M059J (cell line): ENCODE data around the gene PROK2. TPM values are rescaled to one million over a fixed set of nuclear protein-coding genes. Genes with fewer than 3 reads are reported as not detected.
A peak's percentile ranks its signal among the peaks of the same experiment; 100 is the strongest.

Experiments used
- DNase-seq: peaks from one replicate; pipeline ENCODE4 v3.0.0-alpha.2; 2012; ENCODE audit warnings: low read depth
- total RNA-seq: library from RNA; depleted of rRNA; stranded (reverse); fragments of >200 nt; shearing (Covaris generic); gene quantifications from 2 replicates; pipeline ENCODE4 v1.2.3, GENCODE V29; 2014; rRNA removed

The PROK2 gene
- total RNA-seq, 1 experiment from 2014 or later: not detected

- DNase-seq: no peak
Measured at GRCh38 chr3:71742621-71743020, 42.3 kb downstream of the PROK2 start.

DNA sequence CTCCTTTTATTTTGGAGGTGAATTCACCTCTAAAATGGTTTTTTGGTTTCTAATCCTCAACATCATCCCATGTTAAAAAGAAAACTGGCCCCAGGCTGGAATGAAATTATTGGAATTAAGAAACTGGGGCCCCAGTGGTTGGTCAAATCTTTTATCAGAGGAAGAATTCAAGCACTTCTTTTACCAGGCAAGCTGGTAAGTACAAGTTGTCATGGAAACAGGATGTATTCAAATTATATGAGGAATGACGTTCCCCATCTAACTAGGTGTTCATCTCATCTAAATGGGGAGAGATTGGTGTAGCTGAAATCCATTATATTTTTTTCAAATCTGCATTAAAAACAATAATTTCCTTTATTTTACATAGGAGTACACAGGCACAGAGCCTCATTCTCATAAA is 50.1 kb downstream of the PROK2 start:
- DNase-seq: no peak

DNA sequence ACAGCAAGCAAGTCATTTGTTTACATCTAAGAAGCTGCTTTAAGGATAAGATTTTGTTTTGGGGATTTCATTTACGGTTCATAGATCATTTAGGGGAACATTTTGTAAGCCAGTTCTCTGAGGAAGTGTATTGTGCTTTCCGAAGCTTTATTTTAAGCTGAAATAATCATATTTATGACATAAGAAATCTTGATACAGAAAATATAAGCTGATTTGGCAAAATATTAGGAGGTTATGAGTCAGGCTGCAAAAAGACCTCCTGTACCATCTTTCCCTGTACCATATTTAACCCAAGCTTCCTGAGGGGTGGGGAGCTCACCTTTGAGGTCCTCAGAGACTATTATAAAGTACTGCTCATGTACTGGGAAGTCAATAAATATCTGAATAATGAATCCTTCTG is 51.6 kb downstream of the PROK2 start:
- DNase-seq: no peak

GRCh38 chr3:71732637-71733036 is 52.3 kb downstream of the PROK2 start:
- no peak for DNase-seq

DNA sequence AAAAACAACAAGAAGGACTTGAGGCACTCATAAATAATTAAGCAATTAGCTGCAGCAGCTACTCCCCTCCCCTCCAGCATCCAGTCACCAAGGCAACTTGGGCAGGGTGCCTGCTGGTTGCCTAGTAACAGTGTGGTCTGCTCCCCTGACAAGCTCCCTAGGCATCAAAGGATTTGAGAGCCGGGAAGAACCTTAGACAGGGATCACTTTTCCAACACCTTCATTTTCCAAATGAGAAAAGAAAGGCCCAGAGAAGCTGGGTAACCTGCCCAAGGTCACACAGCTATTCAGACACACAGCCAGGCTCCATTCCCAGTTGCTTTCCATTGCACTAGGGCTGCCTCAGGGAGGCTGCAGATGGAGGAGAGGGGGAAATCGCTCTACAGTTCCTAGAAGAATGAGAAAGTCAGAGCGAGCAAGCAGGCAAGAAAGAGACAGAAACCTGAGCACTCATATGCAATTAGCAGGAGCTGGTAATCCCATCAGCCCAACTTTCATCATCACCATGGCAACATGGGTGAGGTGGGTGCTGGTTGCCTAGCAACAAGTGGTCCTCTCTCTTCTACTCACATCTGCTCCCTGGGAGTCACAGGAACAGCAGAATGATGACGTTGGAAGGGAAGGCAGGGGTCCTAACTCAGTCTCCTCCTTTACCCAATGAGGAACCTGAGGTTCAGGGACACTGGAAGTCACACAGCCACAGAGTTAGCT is 56.2 kb downstream of the PROK2 start:
- DNase-seq: peak; percentile 10

GRCh38 chr3:71726146-71726545 is 58.8 kb downstream of the PROK2 start:
- DNase-seq: no peak

GRCh38 chr3:71725271-71725991 is 59.5 kb downstream of the PROK2 start, which contains the start of gene EIF4E3:
Gene EIF4E3 (minus strand): TSS chr3:71725402. CDS start chr3:71725367, 35 bp downstream.
- no peak for DNase-seq

DNA sequence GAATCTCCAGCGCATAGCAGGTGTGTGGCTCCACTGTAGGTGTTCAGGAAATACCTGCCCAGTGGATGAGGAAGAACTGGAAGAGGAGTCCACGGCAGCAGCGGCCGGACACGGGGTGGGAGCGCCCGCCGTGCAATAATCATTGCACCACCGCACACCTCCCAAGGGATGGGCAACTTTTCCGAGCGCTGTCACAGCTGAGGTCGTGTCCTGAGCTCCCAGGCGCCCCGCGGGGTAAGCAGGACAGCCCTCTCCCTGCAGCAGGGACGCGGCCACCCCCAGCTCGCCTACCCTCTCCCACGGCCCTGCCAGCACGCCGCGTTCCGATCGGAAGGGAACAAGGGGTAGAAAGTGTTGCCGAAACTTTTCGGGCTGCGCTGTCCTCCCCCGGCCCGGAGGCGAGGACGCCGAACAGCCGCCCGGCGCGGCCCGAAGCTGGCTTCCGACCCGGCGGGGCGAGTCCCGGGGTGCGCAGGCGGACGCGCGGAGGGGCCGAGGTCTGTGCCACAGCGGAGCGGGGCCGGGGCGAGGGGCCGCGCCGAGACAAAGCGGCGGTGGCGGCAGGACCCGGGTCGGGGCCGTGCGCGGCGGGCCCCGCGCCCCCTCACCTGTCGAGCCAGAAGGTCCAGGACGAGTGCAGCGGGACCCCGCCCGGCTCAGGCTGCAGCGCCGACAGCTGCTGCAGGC is 60.2 kb downstream of the PROK2 start:
- no peak for DNase-seq

GRCh38 chr3:71724171-71724453 is 60.8 kb downstream of the PROK2 start:
- DNase-seq: no peak

- no peak for DNase-seq
Measured at GRCh38 chr3:71723452-71724170, 61.3 kb downstream of the PROK2 start.

DNA sequence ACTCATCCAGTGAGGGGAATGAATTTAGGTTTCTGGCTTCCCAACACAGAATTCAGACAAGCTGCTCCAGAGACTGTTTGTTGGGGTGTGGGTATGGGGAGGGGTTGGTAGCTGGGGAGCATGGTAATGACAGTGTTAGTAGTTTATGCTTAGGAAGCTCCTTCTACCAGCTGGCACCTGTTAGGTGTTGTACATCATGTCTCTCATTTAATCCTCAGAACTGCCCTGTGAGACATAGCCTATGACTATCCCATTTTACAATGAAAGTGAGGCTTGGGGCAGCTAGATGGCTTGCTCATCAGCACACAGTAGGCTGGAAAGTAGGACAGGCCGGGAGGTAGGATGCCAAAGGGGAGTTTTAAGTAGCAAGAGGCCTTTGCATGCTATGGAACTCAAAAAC is 62.3 kb downstream of the PROK2 start:
- DNase-seq: no peak

Other genes with a start within 250 kb of the PROK2 start
- gene FOXP1, start 201.4 kb downstream of the PROK2 start, total RNA-seq: 18.1 and 19.2 TPM in 2 replicates
- 0.07 and 0.39 TPM in 2 replicates for gene EIF4E3, start 59.7 kb downstream of the PROK2 start, total RNA-seq
- gene GPR27, start 31.3 kb downstream of the PROK2 start, total RNA-seq: not detected in 2 replicates